Neutrophil (primary cell): Measurements from ENCODE around the gene STARD5.
"Not testable (repeated sequence)": the region's sequence is repeated elsewhere in the genome, so short reads cannot be mapped to it uniquely, and the experiment has no call there.

Source experiments
- H3K27ac ChIP-seq: fragments of 200-600 bp; sonication (generic); 2 replicates; pipeline ENCODE4 v1.5.1; 2016; ENCODE audit warnings: mild to moderate bottlenecking, moderate library complexity
- H3K27me3 ChIP-seq: fragments of 200-600 bp; sonication (generic); 2 replicates; pipeline ENCODE4 v1.6.0; 2016; ENCODE audit warnings: mild to moderate bottlenecking
- H3K36me3 ChIP-seq: fragments of 200-600 bp; sonication (generic); 2 replicates; pipeline ENCODE4 v1.5.1; 2017
- H3K4me1 ChIP-seq, 2 experiments: fragments of 200-600 bp in 1 of 2; sonication (generic) in 1 of 2; 1 replicate in 1 of 2; 2 replicates in 1 of 2; pipeline versions ENCODE4 v1.5.1 to v1.6.1; 2013 to 2016; ENCODE audit warnings: low read depth in 1 of 2, low read length in 1 of 2, mild to moderate bottlenecking in 1 of 2, moderate library complexity in 1 of 2; ENCODE audit not compliant: control insufficient read depth in 1 of 2, insufficient read depth in 1 of 2
- H3K4me3 ChIP-seq, 2 experiments: fragments of 200-600 bp in 1 of 2; sonication (generic) in 1 of 2; 1 replicate in 1 of 2; 2 replicates in 1 of 2; pipeline ENCODE4 v1.5.1; 2013 to 2016; ENCODE audit warnings: low read depth in 1 of 2, low read length in 1 of 2, mild to moderate bottlenecking in 1 of 2, moderate library complexity in 1 of 2
- H3K9me3 ChIP-seq: fragments of 200-600 bp; sonication (generic); 2 replicates; pipeline ENCODE4 v1.5.1; 2016
- CTCF ChIP-seq: fragments of 200-600 bp; sonication (generic); IDR thresholded peaks from 2 replicates; pipeline ENCODE4 v1.5.1; 2016; ENCODE audit warnings: antibody characterized with exemption

Gene STARD5

GRCh38 chr15:81351651-81352050 lies 27.7 kb upstream of the STARD5 start:
- H3K4me3 ChIP-seq: no peak overlapping the region

DNA sequence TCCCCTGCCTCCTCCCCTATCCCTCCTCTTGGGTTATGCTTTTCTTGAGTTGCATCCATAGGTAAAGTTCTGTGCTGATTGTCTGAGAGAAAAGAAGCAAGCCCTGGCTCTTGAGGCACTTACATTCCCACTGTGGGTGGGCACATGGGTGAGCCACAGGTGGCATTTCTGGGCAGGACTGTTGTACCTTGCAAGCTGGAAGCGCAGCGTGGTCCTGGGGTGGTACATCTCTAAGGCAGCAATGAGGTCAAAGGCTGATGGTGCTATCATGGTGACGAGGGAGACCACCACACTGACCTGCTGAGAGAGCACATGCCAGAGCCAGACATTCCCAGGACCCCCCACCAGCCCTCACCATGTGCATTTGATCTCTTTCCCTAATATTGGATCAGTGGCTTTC lies 25.3 kb upstream of the STARD5 start:
- no peaks in the 10 kb centered on the region for H3K9me3 ChIP-seq

More at GRCh38 chr15:81351651-81352050, 27.7 kb upstream of the STARD5 start:
- no peak for TF ChIP-seq CTCF
- H3K27me3 ChIP-seq: no peaks in the 10 kb centered on the region
- H3K36me3 ChIP-seq: peaks cover 9% of the 10 kb centered on the region
- H3K4me1 ChIP-seq: no peaks in the 10 kb centered on the region
- no peaks in the 10 kb centered on the region for H3K9me3 ChIP-seq
- no peak overlapping the region for H3K27ac ChIP-seq

GRCh38 chr15:81348691-81349090 lies 24.8 kb upstream of the STARD5 start:
- H3K4me1 ChIP-seq, H3K27me3 ChIP-seq, H3K9me3 ChIP-seq, H3K27ac ChIP-seq, H3K36me3 ChIP-seq, H3K4me3 ChIP-seq: not testable (repeated sequence)

More for the DNA sequence above, 25.3 kb upstream of the STARD5 start:
- no peak for TF ChIP-seq CTCF
- Histone ChIP-seq H3K4me1 (no peaks in the 10 kb centered on the region), H3K27ac (no peak overlapping the region), H3K27me3 (no peaks in the 10 kb centered on the region), H3K36me3 (peaks cover 5% of the 10 kb centered on the region), H3K4me3 (no peak overlapping the region)

GRCh38 chr15:81347910-81348309 lies 24.0 kb upstream of the STARD5 start:
- H3K4me1 ChIP-seq: no peaks in the 10 kb centered on the region
- no peak overlapping the region for H3K27ac ChIP-seq
- no peak for TF ChIP-seq CTCF
- no peaks in the 10 kb centered on the region for H3K27me3 ChIP-seq
- H3K9me3 ChIP-seq: no peaks in the 10 kb centered on the region
- no peak overlapping the region for H3K4me3 ChIP-seq
- H3K36me3 ChIP-seq: peaks cover 5% of the 10 kb centered on the region

- Histone ChIP-seq H3K36me3 (peaks cover 8% of the 10 kb centered on the region), H3K27ac (no peak overlapping the region), H3K9me3 (no peaks in the 10 kb centered on the region), H3K27me3 (no peaks in the 10 kb centered on the region), H3K4me1 (no peaks in the 10 kb centered on the region), H3K4me3 (no peak overlapping the region)
- no peak for TF ChIP-seq CTCF
Measured at GRCh38 chr15:81346611-81347010, 22.7 kb upstream of the STARD5 start.

DNA sequence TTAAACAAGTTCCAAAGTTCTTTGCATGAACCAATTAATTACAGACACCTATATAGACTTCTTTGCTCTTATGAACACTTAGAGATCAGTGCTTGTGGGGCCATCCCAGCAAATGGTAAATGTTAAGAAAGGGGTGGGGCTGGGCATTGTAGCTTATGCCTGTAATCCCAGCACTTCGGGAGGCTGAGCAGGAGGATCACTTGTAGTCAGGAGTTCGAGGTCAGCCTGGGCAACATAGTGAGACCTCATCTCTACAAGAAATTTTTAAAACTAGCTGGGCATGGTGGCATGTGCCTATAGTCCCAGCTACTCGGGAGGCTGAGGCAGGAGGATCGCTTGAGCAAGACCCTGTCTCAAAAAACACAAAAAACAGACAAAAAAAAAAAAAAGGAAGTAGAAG lies 19.4 kb upstream of the STARD5 start:
- Histone ChIP-seq H3K9me3 (no peaks in the 10 kb centered on the region), H3K36me3 (peaks cover 11% of the 10 kb centered on the region), H3K27me3 (no peaks in the 10 kb centered on the region), H3K4me3 (no peak overlapping the region), H3K27ac (no peak overlapping the region), H3K4me1 (peaks cover 7 to 10% of the 10 kb centered on the region in 2 experiments)
- no peak for TF ChIP-seq CTCF
